EH (cell line): ENCODE measurements around the gene INPP5A.

Experiments
- DNase-seq: peaks from one replicate; pipeline ENCODE4 v3.0.0-alpha.2; 2015; ENCODE audit warnings: low read depth

Gene INPP5A

DNA sequence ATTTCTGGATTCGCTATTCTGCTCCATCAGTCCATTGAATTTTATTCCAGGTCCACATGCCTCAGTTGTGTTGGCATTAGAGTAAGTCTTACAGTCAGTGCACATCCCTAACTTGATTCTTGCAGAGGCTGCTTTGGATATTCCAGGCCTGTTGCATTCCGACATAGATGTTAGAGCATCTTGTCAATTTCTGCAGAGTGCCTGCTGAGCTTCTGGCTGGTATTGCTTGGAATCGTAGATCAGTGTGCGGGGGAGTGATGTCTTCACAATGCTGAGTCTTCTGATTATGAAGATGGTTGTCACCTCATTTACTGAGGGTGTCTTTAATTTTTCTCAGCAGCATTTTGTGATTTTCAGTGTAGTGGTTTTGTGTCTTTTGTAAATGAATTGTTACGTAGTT lies 45.2 kb downstream of the INPP5A start:
- no peak for DNase-seq

DNA sequence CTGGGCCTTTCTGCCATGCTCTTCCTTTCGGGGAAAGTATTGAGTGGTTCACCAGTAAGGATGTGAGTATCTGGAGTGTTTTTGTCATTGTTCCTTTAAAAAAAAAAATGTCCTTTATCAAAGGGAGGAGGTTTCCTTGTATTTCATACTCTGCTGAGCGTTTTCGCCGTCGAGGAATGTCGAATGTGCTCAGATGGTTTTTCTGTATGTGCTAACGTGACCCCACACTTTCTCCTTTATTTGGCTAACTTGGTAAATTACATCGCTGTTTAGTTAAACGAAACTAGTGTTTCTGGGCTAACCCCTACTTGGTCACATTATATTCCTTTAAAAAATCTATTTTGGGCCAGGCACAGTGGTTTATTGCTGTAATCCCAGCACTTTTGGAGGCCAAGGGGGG lies 45.9 kb downstream of the INPP5A start:
- DNase-seq = no peak

DNA sequence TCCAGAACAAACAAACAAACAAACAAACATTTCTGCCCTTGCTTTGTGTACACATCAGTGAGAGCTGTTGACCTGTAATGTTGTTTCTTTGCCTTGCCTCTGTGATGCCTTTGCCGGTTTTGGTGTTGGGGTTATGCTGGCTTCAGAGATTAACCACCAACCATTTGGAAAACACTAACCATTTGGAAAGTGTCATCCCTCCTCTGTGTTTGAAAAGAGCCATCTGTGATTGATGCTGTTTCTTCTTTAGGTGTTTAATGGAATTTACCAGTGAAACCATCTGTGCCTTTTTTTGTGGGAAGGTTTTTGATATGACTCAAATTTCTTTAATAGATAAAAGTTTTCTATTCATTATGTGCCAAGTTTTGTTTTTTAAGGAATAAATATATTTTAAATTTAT lies 46.5 kb downstream of the INPP5A start:
- DNase-seq = no peak

GRCh38 chr10:132585732-132586722 lies 48.4 kb downstream of the INPP5A start:
- no peak for DNase-seq

DNA sequence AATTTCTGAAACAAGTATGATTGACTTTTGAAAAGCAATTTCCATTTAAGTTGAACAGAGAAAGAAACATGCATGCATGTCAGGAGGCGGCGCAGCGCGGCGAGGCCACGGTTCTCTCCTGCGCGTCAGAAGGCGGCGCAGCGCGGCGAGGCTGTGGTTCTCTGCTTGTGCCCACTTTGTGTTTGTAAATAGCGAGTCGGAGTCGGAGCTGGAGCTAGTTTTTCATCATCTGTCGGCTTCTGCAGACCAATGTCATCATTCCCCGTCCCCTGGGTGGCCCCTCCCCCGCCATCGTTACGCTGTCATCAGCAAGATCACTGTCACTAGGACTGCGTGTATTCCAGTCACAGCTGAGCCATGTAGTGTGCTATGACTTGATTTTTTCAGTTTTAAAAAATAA lies 49.2 kb downstream of the INPP5A start:
- DNase-seq = no peak

GRCh38 chr10:132587175-132587574 lies 49.6 kb downstream of the INPP5A start:
- no peak for DNase-seq

- DNase-seq = peak; percentile 76
These were observed 50.9 kb downstream of the INPP5A start for GRCh38 chr10:132588301-132589013.

- no peak for DNase-seq
These were observed 51.4 kb downstream of the INPP5A start for GRCh38 chr10:132589015-132589414.

GRCh38 chr10:132589681-132590080 lies 52.1 kb downstream of the INPP5A start:
- DNase-seq = no peak

DNA sequence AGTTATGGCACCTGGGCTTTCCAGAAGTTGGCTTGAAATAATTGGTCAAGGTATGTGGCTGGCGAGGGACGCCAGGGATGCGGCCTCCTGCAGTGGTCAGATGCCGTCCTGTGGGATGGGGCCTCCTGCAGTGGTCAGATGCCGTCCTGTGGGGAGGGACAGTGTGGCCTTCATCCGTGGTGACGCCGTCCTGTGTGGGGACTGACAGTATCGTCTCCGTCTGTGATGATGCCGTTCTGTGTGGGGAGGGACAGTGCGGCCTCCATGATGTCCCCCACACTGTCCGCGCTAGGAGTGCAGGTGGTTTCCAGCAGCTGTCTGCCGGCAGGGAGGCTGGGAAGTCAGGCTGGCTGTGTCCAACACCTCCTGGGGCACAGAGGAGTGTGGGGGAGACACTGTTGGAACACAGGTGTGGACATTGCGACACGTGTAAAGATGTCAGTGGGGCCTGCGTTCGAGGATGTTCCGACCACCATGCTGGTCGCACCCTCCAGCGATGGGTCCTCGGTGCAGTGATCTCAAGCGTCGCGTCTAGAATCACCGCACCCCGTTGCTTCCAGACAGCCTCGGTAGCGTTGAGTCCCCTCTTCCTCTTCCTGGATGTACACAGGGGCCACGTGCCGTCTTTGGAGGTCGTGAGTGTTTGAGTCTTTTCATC lies 52.6 kb downstream of the INPP5A start:
- no peak for DNase-seq

GRCh38 chr10:132590752-132591121 lies 53.1 kb downstream of the INPP5A start:
- DNase-seq = no peak

GRCh38 chr10:132591166-132591971 lies 53.8 kb downstream of the INPP5A start:
- peak; percentile 73 for DNase-seq

GRCh38 chr10:132592790-132593383 lies 55.3 kb downstream of the INPP5A start:
- no peak for DNase-seq

GRCh38 chr10:132593389-132593788 lies 55.8 kb downstream of the INPP5A start:
- DNase-seq = peak; percentile 25

DNA sequence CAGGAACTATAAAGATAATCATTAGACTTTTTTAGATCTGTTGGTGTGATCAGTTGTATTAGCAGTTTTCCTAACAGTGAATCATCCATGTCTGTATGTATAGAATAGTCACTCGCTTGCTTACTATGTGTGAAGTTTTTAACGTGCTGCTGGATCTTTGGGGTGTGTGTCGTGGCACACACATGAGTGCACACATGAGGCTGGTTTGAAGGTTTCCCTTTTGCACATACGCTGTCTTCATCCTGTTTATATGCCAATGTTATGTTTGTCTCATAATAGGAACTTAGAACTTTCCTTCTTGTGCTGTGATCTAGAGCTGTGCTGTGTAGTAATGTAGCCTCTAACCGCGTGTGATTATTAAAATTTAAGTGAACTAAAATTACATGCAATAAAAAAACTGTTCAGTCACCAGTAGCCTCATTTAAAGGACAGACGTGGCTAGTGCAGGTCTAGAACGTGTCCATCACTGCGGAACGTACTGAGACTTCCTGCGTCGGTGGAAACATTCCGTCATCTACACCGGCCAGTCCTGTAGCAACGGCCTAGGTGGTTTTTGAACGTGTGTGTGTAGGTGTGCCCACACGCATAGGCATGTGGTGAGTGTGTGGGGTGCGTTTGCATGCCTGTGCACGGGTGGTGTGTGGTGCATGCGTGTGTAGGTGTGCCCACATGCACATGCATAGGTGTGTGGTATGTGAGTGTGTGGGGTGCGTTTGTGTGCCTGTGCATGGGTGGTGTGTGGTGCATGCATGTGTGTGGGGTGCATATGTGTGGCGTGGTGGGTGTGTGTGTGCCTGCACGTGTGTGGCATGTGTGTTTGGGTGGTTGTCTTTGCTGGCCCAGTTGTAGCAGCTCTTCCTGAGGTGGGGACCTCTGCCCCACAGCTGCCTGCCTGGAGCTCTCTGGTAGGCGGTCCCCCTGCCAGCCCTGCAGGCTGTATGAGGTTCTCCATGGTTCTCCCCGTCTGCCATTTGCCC lies 56.6 kb downstream of the INPP5A start:
- DNase-seq = no peak

- no peak for DNase-seq
These were observed 57.4 kb downstream of the INPP5A start for GRCh38 chr10:132595021-132595420.

DNA sequence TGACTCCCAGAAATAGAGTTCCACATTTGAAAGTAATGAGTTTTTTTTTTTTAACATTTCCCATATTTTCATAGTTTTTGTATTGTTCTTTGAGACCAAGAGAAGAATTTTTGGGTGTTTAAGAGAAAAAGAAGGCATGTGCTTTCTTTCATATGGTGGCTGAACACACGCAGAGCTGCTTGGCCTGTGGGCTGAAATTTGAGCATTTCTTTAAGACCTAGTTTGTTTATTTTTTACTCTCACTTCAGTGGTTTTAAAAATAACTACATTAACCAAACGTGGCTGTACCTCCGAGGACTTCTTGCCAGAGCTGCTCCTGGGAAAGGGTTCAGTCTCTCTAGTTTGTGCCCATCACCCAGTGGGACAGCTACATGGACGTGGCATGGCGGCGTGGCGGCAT lies 58.3 kb downstream of the INPP5A start:
- peak; percentile 45 for DNase-seq

GRCh38 chr10:132596742-132597279 lies 59.2 kb downstream of the INPP5A start:
- no peak for DNase-seq

GRCh38 chr10:132597654-132598053 lies 60.1 kb downstream of the INPP5A start:
- DNase-seq = no peak
